GM12878 (cell line): ENCODE results near the gene LINC00632. TPM values are rescaled to one million over a fixed set of nuclear protein-coding genes. Genes with fewer than 3 reads are reported as not detected.

Experiments
- CTCF ChIP-seq, 3 experiments: IDR thresholded peaks in 2 of 3; conservative IDR thresholded peaks in 1 of 3; 2 replicates each; pipeline ENCODE4 v1.5.1; 2011; ENCODE audit warnings: low read depth in 3 of 3, low read length in 3 of 3, mild to moderate bottlenecking in 3 of 3, control low read depth in 2 of 3, moderate library complexity in 2 of 3, inconsistent platforms in 1 of 3, mixed read lengths in 1 of 3; ENCODE audit not compliant: control insufficient read depth in 2 of 3, insufficient read depth in 1 of 3; ENCODE audit errors: extremely low read depth in 1 of 3
- MAX ChIP-seq: IDR thresholded peaks from 2 replicates; pipeline ENCODE4 v1.6.1; 2012; ENCODE audit warnings: low read depth, low read length, improper control_type of control experiment
- MLLT1 ChIP-seq: fragments of 450-650 bp; IDR thresholded peaks from 2 replicates; pipeline ENCODE4 v1.6.1; 2016; ENCODE audit warnings: mild to moderate bottlenecking
- ZBTB40 ChIP-seq: fragments of 450-650 bp; IDR thresholded peaks from 2 replicates; pipeline ENCODE4 v1.6.1; 2016; ENCODE audit warnings: mild to moderate bottlenecking, moderate library complexity, borderline replicate concordance
- polyA plus RNA-seq, 11 experiments: library from polyadenylated mRNA; depleted of rRNA in 4 of 11; unstranded in 6 of 11; stranded (reverse) in 5 of 11; fragments of >200 nt; fragmentation: Nextera tagmentation in 4 of 11; fragmentation: Illumina TruSeq in 1 of 11; extraction: Ambion mirVana in 4 of 11; extraction: Trizol in 1 of 11; gene quantifications; 1 replicate in 1 of 11; 2 replicates in 10 of 11; pipeline versions ENCODE4 v1.2.1 to v1.2.3, GENCODE V29; 2011 to 2016; ENCODE audit warnings: inconsistent platforms in 2 of 11, missing spikeins in 2 of 11, low read depth in 1 of 11
- total RNA-seq, 4 experiments: library from RNA; depleted of rRNA in 3 of 4; stranded (reverse); fragments of >200 nt in 3 of 4; fragmentation: Illumina TruSeq in 1 of 4; extraction: Trizol in 1 of 4; gene quantifications; 2 replicates each; pipeline versions ENCODE4 v1.2.1 to v1.2.3, GENCODE V29; 2013 to 2021

Gene LINC00632
- total and polyA plus RNA-seq, 10 of the 15 experiments (the other 5 are each of a cell fraction or from before 2014, with no cell fraction given), result 0.26 to 0.50 TPM; not detected in 8

- no peak for TF ChIP-seq CTCF (IDR thresholded peaks at IDR 0.05 in 2 of 3, conservative IDR thresholded peaks at IDR 0.05 in 1 of 3; ENCODE audit: control insufficient read depth in 2 of 3, extremely low read depth in 1 of 3, insufficient read depth in 1 of 3, low read depth in 3 of 3, low read length in 3 of 3)
- no peak for TF ChIP-seq MAX
- no peak for TF ChIP-seq ZBTB40
- no peak for TF ChIP-seq MLLT1
Measured at GRCh38 chrX:140724309-140724708, 14.8 kb downstream of the LINC00632 start (continued).
